Mucosa of rectum (tissue), 2 donors: Measurements from ENCODE around the gene HACD1.

Source experiments
- H3K27ac ChIP-seq, 2 donors: one replicate each; pipeline ENCODE4 v1.7.0; 2013; ENCODE audit warnings: inconsistent platforms in 2 of 2, low read depth in 2 of 2, low read length in 2 of 2
- H3K27me3 ChIP-seq, 2 donors: one replicate each; pipeline ENCODE4 v1.7.0; 2013; ENCODE audit warnings: low read length in 2 of 2; ENCODE audit not compliant: control insufficient read depth in 2 of 2, insufficient read depth in 2 of 2
- H3K36me3 ChIP-seq, 2 donors: one replicate each; pipeline ENCODE4 v1.7.0; 2013; ENCODE audit warnings: low read length in 2 of 2; ENCODE audit not compliant: control insufficient read depth in 2 of 2, insufficient read depth in 2 of 2
- H3K4me1 ChIP-seq, 2 donors: one replicate each; pipeline ENCODE4 v1.7.0; 2013; ENCODE audit warnings: low read length in 2 of 2, mild to moderate bottlenecking in 1 of 2; ENCODE audit not compliant: control insufficient read depth in 2 of 2, insufficient read depth in 2 of 2
- H3K4me3 ChIP-seq, 2 donors: one replicate each; pipeline ENCODE4 v1.7.0; 2013; ENCODE audit warnings: low read length in 2 of 2
- H3K9ac ChIP-seq, 2 donors: one replicate each; pipeline ENCODE4 v1.7.0; 2013; ENCODE audit warnings: low read length in 2 of 2, low read depth in 1 of 2, mild to moderate bottlenecking in 1 of 2
- H3K9me3 ChIP-seq, 2 donors: one replicate each; pipeline ENCODE4 v1.7.0; 2013; ENCODE audit warnings: low read length in 2 of 2; ENCODE audit not compliant: control insufficient read depth in 2 of 2
- donor health status: healthy.
- donor health status: Normal muscosa, but diverticular disease.

HACD1 gene

GRCh38 chr10:17548770-17549169, 68.4 kb downstream of the HACD1 start:
- no peak overlapping the region for H3K4me3 ChIP-seq
- H3K27me3 ChIP-seq, result no peaks in the 10 kb centered on the region
- no peaks in the 10 kb centered on the region for H3K9me3 ChIP-seq
- H3K36me3 ChIP-seq, result no peaks in the 10 kb centered on the region
- H3K4me1 ChIP-seq, result no peaks in the 10 kb centered on the region
- H3K27ac ChIP-seq, result no peak overlapping the region
- no peak overlapping the region for H3K9ac ChIP-seq

- Histone ChIP-seq H3K4me3 (no peak overlapping the region), H3K27me3 (no peaks in the 10 kb centered on the region)
Measured at GRCh38 chr10:17548162-17548561, 69.0 kb downstream of the HACD1 start.

GRCh38 chr10:17547060-17547459, 70.1 kb downstream of the HACD1 start:
- H3K36me3 ChIP-seq, result no peaks in the 10 kb centered on the region
- no peak overlapping the region for H3K4me3 ChIP-seq
- no peak overlapping the region for H3K27ac ChIP-seq
- no peaks in the 10 kb centered on the region for H3K27me3 ChIP-seq
- no peak overlapping the region for H3K9ac ChIP-seq
- H3K4me1 ChIP-seq, result no peaks in the 10 kb centered on the region
- no peaks in the 10 kb centered on the region for H3K9me3 ChIP-seq

More at GRCh38 chr10:17548162-17548561, 69.0 kb downstream of the HACD1 start:
- Histone ChIP-seq H3K4me1 (no peaks in the 10 kb centered on the region), H3K9me3 (no peaks in the 10 kb centered on the region), H3K36me3 (no peaks in the 10 kb centered on the region), H3K27ac (no peak overlapping the region), H3K9ac (no peak overlapping the region)

GRCh38 chr10:17544465-17544864, 72.7 kb downstream of the HACD1 start:
- Histone ChIP-seq H3K27ac (no peak overlapping the region), H3K36me3 (no peaks in the 10 kb centered on the region), H3K4me1 (no peaks in the 10 kb centered on the region), H3K4me3 (no peak overlapping the region), H3K27me3 (no peaks in the 10 kb centered on the region), H3K9ac (no peak overlapping the region), H3K9me3 (no peaks in the 10 kb centered on the region)
